ENCODE measurements around the gene PPP1R13B.

DNA sequence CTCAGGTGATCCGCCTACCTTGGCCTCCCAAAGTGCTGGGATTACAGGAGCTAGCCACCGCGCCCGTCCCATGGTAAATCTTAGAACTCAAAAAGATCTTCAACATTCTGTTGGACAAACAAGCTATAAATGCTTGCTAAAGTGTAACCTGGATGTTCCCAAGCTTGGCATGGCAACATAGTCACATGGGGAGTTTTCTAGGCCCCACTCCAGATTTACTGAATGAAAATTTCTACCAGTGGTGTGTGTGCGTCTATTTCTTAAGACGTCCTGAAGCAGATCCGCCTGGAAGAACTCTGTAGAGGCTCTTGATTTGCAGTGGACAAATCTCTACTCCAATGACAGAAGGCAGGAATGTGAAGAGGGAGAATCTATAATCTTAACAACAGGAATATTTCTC, 71.9 kb downstream of the PPP1R13B start:
- TF ChIP-seq, protein P1, sequence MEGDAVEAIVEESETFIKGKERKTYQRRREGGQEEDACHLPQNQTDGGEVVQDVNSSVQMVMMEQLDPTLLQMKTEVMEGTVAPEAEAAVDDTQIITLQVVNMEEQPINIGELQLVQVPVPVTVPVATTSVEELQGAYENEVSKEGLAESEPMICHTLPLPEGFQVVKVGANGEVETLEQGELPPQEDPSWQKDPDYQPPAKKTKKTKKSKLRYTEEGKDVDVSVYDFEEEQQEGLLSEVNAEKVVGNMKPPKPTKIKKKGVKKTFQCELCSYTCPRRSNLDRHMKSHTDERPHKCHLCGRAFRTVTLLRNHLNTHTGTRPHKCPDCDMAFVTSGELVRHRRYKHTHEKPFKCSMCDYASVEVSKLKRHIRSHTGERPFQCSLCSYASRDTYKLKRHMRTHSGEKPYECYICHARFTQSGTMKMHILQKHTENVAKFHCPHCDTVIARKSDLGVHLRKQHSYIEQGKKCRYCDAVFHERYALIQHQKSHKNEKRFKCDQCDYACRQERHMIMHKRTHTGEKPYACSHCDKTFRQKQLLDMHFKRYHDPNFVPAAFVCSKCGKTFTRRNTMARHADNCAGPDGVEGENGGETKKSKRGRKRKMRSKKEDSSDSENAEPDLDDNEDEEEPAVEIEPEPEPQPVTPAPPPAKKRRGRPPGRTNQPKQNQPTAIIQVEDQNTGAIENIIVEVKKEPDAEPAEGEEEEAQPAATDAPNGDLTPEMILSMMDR (conservative IDR thresholded peaks at IDR 0.05), result no peak
- TF ChIP-seq EZH2 (IDR thresholded peaks at IDR 0.05; ENCODE audit: low read depth), result no peak

Measured in PC-9 (cell line).